ENCODE measurements around the gene COL6A3.
A peak's percentile ranks its signal among the peaks of the same experiment; 100 is the strongest.

DNA sequence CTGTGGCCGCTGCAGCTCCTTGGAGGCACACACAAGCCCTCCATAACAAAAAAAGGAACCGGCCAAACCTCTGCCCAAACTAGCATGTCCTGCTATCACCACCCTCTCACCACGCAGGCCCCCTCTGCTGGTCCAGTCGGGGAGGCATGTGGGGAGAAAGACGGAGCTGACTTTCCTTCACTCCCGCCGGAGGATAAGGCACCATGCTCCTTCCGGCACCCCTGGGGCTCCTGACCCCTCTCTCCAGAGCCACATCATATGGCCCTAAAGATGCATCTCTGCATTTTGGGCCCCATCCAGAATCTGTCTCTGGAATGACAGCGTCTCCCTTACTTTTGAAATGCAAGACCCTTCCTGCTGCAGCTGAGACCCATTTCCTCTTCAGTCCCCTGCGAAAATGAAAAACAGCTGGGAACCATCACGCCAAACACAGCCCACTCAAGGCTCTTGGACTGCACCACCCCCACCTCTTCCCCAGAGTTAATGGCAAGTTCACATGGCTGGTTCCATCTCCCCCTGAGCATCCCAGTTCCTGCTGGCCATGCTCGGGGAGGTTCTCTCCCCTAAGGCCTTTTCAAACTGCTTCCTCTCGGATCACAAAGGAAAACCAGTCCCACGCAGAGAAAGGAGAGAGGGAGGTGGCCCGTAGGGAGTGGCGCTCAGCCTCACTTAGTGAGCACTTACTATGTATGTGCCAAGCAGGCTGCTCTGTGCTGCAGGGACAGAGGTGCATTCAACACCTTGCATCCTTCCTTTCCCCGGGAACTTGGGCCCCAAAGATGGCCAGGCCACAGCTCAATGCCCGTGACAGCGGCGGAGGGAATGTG is 37.9 kb upstream of the COL6A3 start:
- TF ChIP-seq, protein P1, sequence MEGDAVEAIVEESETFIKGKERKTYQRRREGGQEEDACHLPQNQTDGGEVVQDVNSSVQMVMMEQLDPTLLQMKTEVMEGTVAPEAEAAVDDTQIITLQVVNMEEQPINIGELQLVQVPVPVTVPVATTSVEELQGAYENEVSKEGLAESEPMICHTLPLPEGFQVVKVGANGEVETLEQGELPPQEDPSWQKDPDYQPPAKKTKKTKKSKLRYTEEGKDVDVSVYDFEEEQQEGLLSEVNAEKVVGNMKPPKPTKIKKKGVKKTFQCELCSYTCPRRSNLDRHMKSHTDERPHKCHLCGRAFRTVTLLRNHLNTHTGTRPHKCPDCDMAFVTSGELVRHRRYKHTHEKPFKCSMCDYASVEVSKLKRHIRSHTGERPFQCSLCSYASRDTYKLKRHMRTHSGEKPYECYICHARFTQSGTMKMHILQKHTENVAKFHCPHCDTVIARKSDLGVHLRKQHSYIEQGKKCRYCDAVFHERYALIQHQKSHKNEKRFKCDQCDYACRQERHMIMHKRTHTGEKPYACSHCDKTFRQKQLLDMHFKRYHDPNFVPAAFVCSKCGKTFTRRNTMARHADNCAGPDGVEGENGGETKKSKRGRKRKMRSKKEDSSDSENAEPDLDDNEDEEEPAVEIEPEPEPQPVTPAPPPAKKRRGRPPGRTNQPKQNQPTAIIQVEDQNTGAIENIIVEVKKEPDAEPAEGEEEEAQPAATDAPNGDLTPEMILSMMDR (IDR thresholded peaks at IDR 0.05) = peak in 2 of 5 experiments; percentile 21
- TF ChIP-seq POLR2A (IDR thresholded peaks at IDR 0.05) (no peak), POLR2AphosphoS5 (IDR thresholded peaks at IDR 0.05) (no peak)
